ENCODE measurements around the gene DNAJA3.

GRCh38 chr16:4395055-4395726 lies 30.5 kb upstream of the DNAJA3 start:
- TF ChIP-seq YY1 (IDR thresholded peaks at IDR 0.05; ENCODE audit: insufficient read depth, insufficient read length), result no peak
- TF ChIP-seq ZNF274 (IDR thresholded peaks at IDR 0.05; ENCODE audit: low read depth, low read length), result no peak

Data from NT2/D1 (cell line).